Activated CD4-positive, alpha-beta T cell treated with anti-CD3 and anti-CD28 coated beads, Interleukin-2, amount 50 U/mL, for 4 hours (primary cell): ENCODE results near the gene SLC30A2.

Source experiments
- DNase-seq, 2 experiments: peaks; one replicate each; pipeline ENCODE4 v3.0.0-alpha.2; 2020

Gene SLC30A2

GRCh38 chr1:26020941-26021646 lies 24.8 kb downstream of the SLC30A2 start:
- DNase-seq = no peak

DNA sequence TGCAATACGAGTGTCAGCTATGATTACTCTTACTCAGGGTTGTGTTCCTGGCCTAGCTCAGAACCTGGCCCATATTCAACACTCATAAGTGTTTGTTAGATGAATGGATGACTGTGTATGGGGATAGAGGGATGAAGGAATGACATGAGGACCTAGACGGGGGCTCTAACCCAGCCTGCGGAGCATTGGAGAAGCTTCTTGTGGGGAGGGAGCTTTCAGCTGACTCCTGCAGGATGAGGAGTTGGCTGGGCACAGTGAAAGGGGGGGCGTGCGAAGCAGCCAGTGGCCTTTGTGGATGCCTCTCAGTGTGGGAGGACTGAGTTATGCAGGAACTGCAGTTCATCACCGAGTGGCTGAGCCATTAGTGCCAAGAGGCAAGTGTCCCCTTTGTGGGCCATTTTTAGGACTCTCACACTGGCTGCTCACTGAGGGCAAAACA lies 25.6 kb downstream of the SLC30A2 start:
- no peak for DNase-seq

- DNase-seq = no peak
These were observed 26.1 kb downstream of the SLC30A2 start for GRCh38 chr1:26019641-26020315.

GRCh38 chr1:26017606-26018005 lies 28.3 kb downstream of the SLC30A2 start:
- DNase-seq = no peak

DNA sequence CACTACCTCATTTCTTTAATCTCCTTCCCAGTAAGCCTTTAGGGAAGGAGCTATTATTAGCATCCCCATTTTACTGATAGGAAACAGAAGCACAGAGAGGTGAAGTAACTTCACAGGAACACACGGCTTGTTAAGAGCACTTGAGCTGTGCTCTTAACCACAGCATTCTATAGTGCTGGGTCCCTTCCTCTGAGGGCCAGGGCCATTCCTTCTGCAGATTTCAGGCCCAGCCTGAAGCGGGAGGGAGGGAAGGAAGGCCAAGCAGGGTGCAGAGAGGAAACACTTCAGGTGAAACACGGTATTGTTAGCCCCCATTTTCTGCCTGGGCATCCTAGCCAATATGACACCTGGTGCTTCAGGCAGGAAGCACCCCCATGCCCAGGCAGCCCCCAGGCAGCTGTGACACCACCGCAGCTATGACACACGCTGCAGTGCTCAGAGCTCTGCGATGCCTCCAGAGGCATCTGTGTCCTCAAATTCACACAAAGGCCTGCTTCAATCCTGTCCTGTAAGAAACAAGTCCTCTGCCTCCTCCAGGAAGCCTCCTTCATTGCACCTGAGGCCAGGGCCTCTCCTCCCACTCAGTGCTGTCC lies 28.9 kb downstream of the SLC30A2 start:
- DNase-seq = no peak

DNA sequence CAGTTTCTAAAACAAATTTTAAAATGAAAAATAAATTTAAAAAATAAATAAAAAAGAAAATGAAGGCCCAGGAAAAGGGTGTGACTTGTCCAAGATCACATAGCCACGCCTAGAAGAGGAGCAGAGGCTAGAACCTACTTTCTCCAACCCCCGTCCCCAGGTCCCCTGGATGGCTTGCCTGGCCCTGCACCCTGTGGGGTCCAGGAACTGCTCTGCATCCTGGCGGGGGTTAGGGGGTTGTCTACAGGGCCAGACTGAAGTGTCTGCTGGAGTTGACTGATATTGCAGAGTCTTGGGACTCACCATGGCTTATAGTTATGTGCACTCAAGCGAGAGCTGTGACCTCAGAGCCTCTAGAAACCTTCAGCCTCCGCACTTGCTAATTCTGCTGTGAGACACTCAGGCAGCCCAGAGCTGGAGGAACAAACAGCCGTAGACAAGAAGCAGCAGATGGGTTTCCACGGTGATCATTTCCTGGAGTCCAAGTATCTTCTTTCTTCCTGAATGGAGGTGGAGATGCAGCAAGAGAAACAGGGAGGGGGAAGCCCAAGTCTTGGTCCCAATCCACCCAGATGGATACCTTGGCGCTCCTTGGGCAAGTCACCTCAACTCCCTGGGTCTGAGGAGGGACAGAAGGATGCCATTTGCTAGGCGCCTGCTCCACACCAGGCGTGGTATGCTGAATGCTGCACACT lies 29.5 kb downstream of the SLC30A2 start:
- DNase-seq = no peak

DNA sequence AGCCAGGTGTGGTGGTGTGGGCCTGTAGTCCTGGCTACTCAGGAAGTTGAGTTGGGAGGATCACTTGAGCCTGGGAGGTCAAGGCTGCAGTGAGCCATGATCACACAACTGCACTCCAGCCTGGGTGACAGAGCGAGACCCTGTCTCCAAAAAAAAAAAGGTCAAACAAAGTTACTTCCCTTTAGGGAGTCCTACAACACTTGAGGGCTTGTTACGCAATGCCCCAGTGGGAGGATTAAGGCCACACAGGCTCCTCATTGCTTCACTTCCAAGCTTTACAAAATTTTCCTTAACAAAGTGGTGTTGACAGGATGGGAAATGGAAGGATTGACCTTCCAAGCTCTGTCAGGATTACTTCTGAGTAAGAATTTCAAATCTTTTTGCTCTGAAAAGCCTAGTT lies 30.6 kb downstream of the SLC30A2 start:
- DNase-seq = no peak

DNA sequence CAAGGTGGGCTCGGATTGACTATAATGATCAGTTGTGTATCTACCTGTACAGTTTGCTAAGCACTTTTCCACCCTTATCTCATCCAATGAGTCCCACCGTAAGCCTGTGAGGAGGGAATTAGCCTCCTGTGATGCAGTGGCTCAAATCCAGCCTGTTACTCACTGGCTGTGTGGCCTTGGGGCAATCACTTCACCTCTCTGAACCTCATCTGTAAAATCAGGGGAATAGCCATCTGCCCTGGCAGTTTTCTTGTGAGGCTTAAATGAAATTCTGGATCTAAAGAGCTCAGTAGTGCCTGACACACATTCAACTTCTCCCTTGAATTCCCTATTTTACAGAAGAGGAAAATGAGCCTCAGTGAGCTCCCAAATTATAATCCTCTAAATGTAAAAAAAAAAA lies 31.7 kb downstream of the SLC30A2 start:
- no peak for DNase-seq

DNA sequence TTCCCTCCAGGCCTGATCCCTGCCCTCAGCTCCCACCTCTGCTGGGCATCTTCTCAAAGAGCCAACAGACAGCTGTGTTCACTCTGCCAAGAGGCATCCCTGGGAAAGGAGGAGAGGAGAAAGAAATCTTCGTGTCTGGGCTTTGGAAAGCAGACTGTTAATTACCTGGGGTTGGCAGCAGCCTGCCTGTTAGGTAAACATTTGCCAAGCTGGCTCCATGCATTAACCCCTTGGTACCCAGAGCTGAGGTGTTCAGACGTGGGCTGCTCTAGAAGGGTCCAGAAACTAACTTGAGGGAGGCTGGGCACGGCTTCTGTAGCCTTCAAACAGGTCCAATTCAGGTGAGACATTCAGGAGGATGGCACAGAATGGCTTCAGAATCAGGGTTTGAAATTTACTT lies 33.1 kb downstream of the SLC30A2 start:
- DNase-seq = no peak

- no peak for DNase-seq
These were observed 35.1 kb downstream of the SLC30A2 start for GRCh38 chr1:26010825-26011224.

GRCh38 chr1:26009796-26010447 lies 36.0 kb downstream of the SLC30A2 start:
- DNase-seq = no peak

GRCh38 chr1:26006710-26007109 lies 39.2 kb downstream of the SLC30A2 start:
- DNase-seq = no peak

DNA sequence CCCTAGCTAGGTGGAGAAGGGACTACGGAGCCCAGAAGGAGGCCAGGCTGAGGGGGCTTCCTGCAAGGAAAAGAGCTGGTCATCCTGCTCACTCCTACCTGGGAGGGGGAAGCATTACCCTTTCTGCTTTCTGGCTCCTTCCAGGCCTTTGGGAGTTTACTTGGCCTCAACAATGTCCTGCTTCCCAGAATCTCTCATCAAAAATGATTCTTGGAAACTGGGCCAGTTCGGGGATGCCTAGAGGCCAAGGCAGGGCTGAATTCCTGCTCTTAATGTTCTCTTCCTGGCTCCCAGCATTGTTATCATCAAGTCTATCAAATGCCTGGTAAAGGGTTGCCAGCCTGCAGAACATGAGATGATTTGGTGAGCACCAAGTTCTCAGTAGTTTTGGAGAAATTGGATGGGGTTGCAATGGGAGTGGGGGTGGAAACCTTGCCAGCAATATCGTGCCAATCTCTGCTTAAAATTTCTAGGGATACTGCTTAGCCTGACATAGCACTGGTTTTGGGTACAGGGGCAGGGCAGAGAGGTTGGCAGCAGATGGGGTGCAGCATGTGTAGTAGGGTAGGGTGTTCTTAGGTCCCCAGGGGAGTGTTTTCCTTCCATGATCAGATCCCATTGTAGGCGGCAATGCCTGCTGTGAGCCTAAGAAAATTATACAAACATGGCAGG lies 40.3 kb downstream of the SLC30A2 start:
- DNase-seq = no peak

GRCh38 chr1:26003756-26004155 lies 42.2 kb downstream of the SLC30A2 start:
- DNase-seq = no peak

- no peak for DNase-seq
These were observed 42.7 kb downstream of the SLC30A2 start for GRCh38 chr1:26003262-26003661.

GRCh38 chr1:25999041-25999800 lies 46.7 kb downstream of the SLC30A2 start:
- DNase-seq = no peak

- DNase-seq = peak; percentile 95
These were observed 47.8 kb downstream of the SLC30A2 start, which contains the start of gene PAFAH2 for GRCh38 chr1:25997828-25998761. Gene PAFAH2, minus strand, starts transcription at chr1:25998063. Its CDS starts 7,247 bp downstream, at chr1:25990816.

DNA sequence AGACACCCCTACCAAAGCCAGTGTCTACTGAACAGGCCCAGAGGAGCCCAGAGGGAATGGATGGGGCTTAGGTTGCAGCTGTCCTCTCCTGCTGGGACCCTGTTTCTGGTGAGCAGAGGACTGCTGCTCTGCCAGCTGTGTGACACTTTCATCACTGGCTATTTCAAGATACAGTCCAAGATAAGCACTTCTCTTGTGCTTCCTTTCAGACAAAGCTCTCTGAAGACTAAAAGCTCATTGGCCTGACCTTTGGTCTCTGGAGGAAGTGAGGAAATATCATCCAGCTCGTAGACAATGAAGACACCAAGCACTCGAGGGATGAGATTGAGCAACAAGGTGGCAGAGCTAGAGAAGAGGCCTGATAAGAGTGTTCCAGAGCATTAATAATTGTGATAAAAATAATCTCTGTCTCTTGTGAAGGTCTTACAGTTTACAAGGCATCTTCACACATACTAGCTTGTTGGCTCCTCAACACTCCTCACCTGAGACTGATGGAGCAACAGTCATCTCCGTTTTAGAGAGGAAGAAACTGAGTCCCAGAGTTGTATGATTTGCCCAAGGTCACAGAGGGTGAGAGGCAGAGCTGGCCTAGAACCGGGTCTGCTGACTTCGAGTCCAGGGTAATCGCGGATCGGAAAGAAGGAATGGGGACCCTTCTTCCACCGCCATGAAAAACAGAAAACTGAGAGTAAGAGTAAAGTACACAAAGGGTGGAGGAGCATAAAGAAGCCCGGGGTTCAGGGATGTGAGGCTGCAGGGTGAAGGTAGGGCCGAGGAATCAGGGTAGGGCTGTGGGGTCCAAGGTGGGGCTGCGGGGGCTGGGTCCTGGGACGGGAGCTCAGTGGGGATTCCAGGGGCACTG lies 48.7 kb downstream of the SLC30A2 start:
- no peak for DNase-seq

- no peak for DNase-seq
These were observed 51.3 kb downstream of the SLC30A2 start for GRCh38 chr1:25994402-25995150.
